Hepatocyte (in vitro differentiated cells): Measurements from ENCODE around the gene KCNS1. TPM values are rescaled to one million over a fixed set of nuclear protein-coding genes. Genes with fewer than 3 reads are reported as not detected.

Source experiments
- DNase-seq: peaks from one replicate; pipeline ENCODE4 v3.0.0-alpha.2; 2016; ENCODE audit warnings: low spot score
- H2AFZ ChIP-seq: fragments of 200-600 bp; sonication (generic); 2 replicates; pipeline ENCODE4 v1.6.0; 2016; ENCODE audit warnings: antibody characterized with exemption, mild to moderate bottlenecking
- H3K27ac ChIP-seq: fragments of 200-600 bp; sonication (generic); 2 replicates; pipeline ENCODE4 v1.5.1; 2016; ENCODE audit warnings: mild to moderate bottlenecking
- H3K27me3 ChIP-seq: fragments of 200-600 bp; sonication (generic); 2 replicates; pipeline ENCODE4 v1.6.1; 2016
- H3K36me3 ChIP-seq: fragments of 200-600 bp; sonication (generic); replicated peaks from 2 replicates; pipeline ENCODE4 v1.5.1; 2016; ENCODE audit warnings: low read depth; ENCODE audit not compliant: insufficient read depth
- H3K4me1 ChIP-seq: fragments of 200-600 bp; sonication (generic); 2 replicates; pipeline ENCODE4 v1.5.1; 2016; ENCODE audit warnings: mild to moderate bottlenecking, moderate library complexity; ENCODE audit not compliant: insufficient read depth
- H3K4me2 ChIP-seq: fragments of 200-600 bp; sonication (generic); 2 replicates; pipeline ENCODE4 v1.6.0; 2016
- H3K4me3 ChIP-seq: fragments of 200-600 bp; sonication (generic); 2 replicates; pipeline ENCODE4 v1.5.1; 2016; ENCODE audit warnings: mild to moderate bottlenecking
- H3K79me2 ChIP-seq: fragments of 200-600 bp; sonication (generic); 2 replicates; pipeline ENCODE4 v1.6.0; 2017; ENCODE audit warnings: mild to moderate bottlenecking
- H3K9me2 ChIP-seq: fragments of 200-600 bp; sonication (generic); replicated peaks from 2 replicates; pipeline ENCODE4 v1.6.0; 2017; ENCODE audit warnings: mild to moderate bottlenecking; ENCODE audit not compliant: insufficient read depth
- H3K9me3 ChIP-seq: fragments of 200-600 bp; sonication (generic); 2 replicates; pipeline ENCODE4 v1.5.1; 2016; ENCODE audit warnings: low read depth, mild to moderate bottlenecking
- H4K20me1 ChIP-seq: fragments of 200-600 bp; sonication (generic); 2 replicates; pipeline ENCODE4 v1.6.0; 2016; ENCODE audit warnings: mild to moderate bottlenecking; ENCODE audit not compliant: insufficient read depth, poor library complexity, severe bottlenecking
- CTCF ChIP-seq: fragments of 200-600 bp; sonication (generic); IDR thresholded peaks from 2 replicates; pipeline ENCODE4 v1.5.1; 2016; ENCODE audit warnings: antibody characterized with exemption, mild to moderate bottlenecking; ENCODE audit not compliant: poor library complexity
- EZH2 ChIP-seq: fragments of 200-600 bp; sonication (generic); IDR thresholded peaks from 2 replicates; pipeline ENCODE4 v1.6.1; 2016; ENCODE audit warnings: antibody characterized with exemption, mild to moderate bottlenecking, borderline replicate concordance
- EZH2phosphoT487 ChIP-seq: fragments of 200-600 bp; sonication (generic); IDR thresholded peaks from one replicate; pipeline ENCODE4 v1.6.1; 2018; ENCODE audit warnings: antibody characterized with exemption, mild to moderate bottlenecking, low read depth, moderate library complexity; ENCODE audit not compliant: unreplicated experiment, severe bottlenecking
- WGBS: methylation state at CpG from one replicate; pipeline ENCODE4 v1.1.6; 2016; ENCODE audit warnings: low lambda C conversion rate; ENCODE audit errors: missing lambda C conversion rate; 5-methylcytosine and 5-hydroxymethylcytosine counted together
- polyA plus RNA-seq: library from polyadenylated mRNA; unstranded; fragments of >200 nt; fragmentation: Nextera tagmentation; extraction: Ambion mirVana; gene quantifications from 2 replicates; pipeline ENCODE4 v1.2.1, GENCODE V29; 2016
- total RNA-seq: library from RNA; depleted of rRNA; stranded (reverse); fragments of >200 nt; gene quantifications from 2 replicates; pipeline ENCODE4 v1.2.3, GENCODE V29; 2014

Gene KCNS1
- total and polyA plus RNA-seq, 2 experiments from 2014 or later: 0.42 to 0.43 TPM

- no peaks in the 10 kb centered on the region for H4K20me1 ChIP-seq
- H3K27me3 ChIP-seq: no peaks in the 10 kb centered on the region
- H3K9me2 ChIP-seq: no peaks in the 10 kb centered on the region
- 80% methylated on average over 4 of the region's 4 CpGs for WGBS
- H3K4me2 ChIP-seq: no peak overlapping the region
- peaks cover under 1% of the 10 kb centered on the region for H3K4me1 ChIP-seq
- no peak overlapping the region for H3K27ac ChIP-seq
- no peaks in the 10 kb centered on the region for H3K9me3 ChIP-seq
- H3K36me3 ChIP-seq: no peaks in the 10 kb centered on the region
- H2AFZ ChIP-seq: no peak overlapping the region
- DNase-seq: no peak
- no peak overlapping the region for H3K4me3 ChIP-seq
- no peak for TF ChIP-seq EZH2
- TF ChIP-seq CTCF: no peak
- TF ChIP-seq EZH2phosphoT487: no peak
- peaks cover 10% of the 10 kb centered on the region for H3K79me2 ChIP-seq
These were observed 39.7 kb downstream of the KCNS1 start for GRCh38 chr20:45061244-45061643.

- no peak overlapping the region for H3K4me3 ChIP-seq
- H3K4me2 ChIP-seq: no peak overlapping the region
- 67% methylated on average over 4 of the region's 4 CpGs for WGBS
- H3K4me1 ChIP-seq: no peaks in the 10 kb centered on the region
- H3K27ac ChIP-seq: no peak overlapping the region
- no peak for DNase-seq
- H3K27me3 ChIP-seq: no peaks in the 10 kb centered on the region
- H4K20me1 ChIP-seq: no peaks in the 10 kb centered on the region
- peaks cover 3% of the 10 kb centered on the region for H3K79me2 ChIP-seq
- TF ChIP-seq CTCF (no peak), EZH2phosphoT487 (no peak), EZH2 (no peak)
- no peaks in the 10 kb centered on the region for H3K36me3 ChIP-seq
- H2AFZ ChIP-seq: no peak overlapping the region
- H3K9me2 ChIP-seq: no peaks in the 10 kb centered on the region
- no peaks in the 10 kb centered on the region for H3K9me3 ChIP-seq
These were observed 40.6 kb downstream of the KCNS1 start for GRCh38 chr20:45060294-45060693.

GRCh38 chr20:45059022-45059728 lies 41.8 kb downstream of the KCNS1 start:
- Histone ChIP-seq H3K4me1 (no peaks in the 10 kb centered on the region), H2AFZ (no peak overlapping the region), H3K9me3 (no peaks in the 10 kb centered on the region), H3K79me2 (no peaks in the 10 kb centered on the region), H3K36me3 (no peaks in the 10 kb centered on the region), H3K4me2 (no peak overlapping the region), H3K27ac (no peak overlapping the region), H3K9me2 (no peaks in the 10 kb centered on the region), H4K20me1 (no peaks in the 10 kb centered on the region), H3K27me3 (no peaks in the 10 kb centered on the region), H3K4me3 (no peak overlapping the region)
- DNase-seq: no peak
- 94% methylated on average over 6 of the region's 6 CpGs for WGBS
- no peak for TF ChIP-seq EZH2phosphoT487
- no peak for TF ChIP-seq CTCF
- TF ChIP-seq EZH2: no peak
